ENCODE measurements around the gene TSPO2. TPM values are rescaled to one million over a fixed set of nuclear protein-coding genes. Genes with fewer than 3 reads are reported as not detected.
A peak's percentile ranks its signal among the peaks of the same experiment; 100 is the strongest.

Gene TSPO2
- total RNA-seq (not detected), polyA plus RNA-seq (not detected)
- long read RNA-seq, donor 1: 0 reads
- long read RNA-seq, donor 2: 0 reads
- long read RNA-seq, donor 3: 0 reads

- no peaks in the 10 kb centered on the region for H3K9me3 ChIP-seq
- TF ChIP-seq EP300 (IDR thresholded peaks at IDR 0.05): no peak
- TF ChIP-seq CTCF (IDR thresholded peaks at IDR 0.05): no peak
- TF ChIP-seq POLR2A (IDR thresholded peaks at IDR 0.05): no peak
- no peaks in the 10 kb centered on the region for H3K27me3 ChIP-seq
Measured at GRCh38 chr6:41042226-41043055, at the start of gene TSPO2. Gene TSPO2 (plus strand): TSS chr6:41042467. CDS start chr6:41042986, 519 bp downstream.

GRCh38 chr6:40992746-40993145 lies 49.5 kb upstream of the TSPO2 start:
- intact Hi-C loops (cut with DNase I): no loop called here
- WGBS, 3 donors: 74 to 84% (median 75%) methylated on average over 3 of the region's 3 CpGs
- TF ChIP-seq POLR2A (IDR thresholded peaks at IDR 0.05) (no peak), EP300 (IDR thresholded peaks at IDR 0.05) (no peak), CTCF (IDR thresholded peaks at IDR 0.05) (no peak)
- Histone ChIP-seq H3K27me3 (no peaks in the 10 kb centered on the region), H3K9me3 (no peaks in the 10 kb centered on the region), H3K4me1 (ENCODE audit: insufficient read depth) (peaks cover 13% of the 10 kb centered on the region), H3K4me3 (no peak overlapping the region), H3K27ac (no peak overlapping the region), H3K36me3 (no peaks in the 10 kb centered on the region)
- DNase-seq: no peak

More at GRCh38 chr6:41042226-41043055, at the start of gene TSPO2:
- 90 to 95% (median 93%) methylated on average over 10 of the region's 10 CpGs for WGBS, 3 donors
- no peak within 1 kb of the TSS for H3K4me3 ChIP-seq
- no peaks in the 10 kb centered on the region for H3K36me3 ChIP-seq
- no peaks in the 10 kb centered on the region for H3K4me1 ChIP-seq (ENCODE audit: insufficient read depth)
- no peak within 1 kb of the TSS for H3K27ac ChIP-seq
- intact Hi-C loops (cut with DNase I): no loop called here
- no peak for DNase-seq

- peak overlapping the region in 1 of 2 donors; percentile 79 for H3K27ac ChIP-seq
- TF ChIP-seq POLR2A (IDR thresholded peaks at IDR 0.05): no peak
- no peak for TF ChIP-seq EP300 (IDR thresholded peaks at IDR 0.05)
- TF ChIP-seq CTCF (IDR thresholded peaks at IDR 0.05): no peak
- peak in 4 of 5 donors; percentile 37 to 44 (median 42) for DNase-seq
- H3K36me3 ChIP-seq: no peaks in the 10 kb centered on the region
- intact Hi-C loops (cut with DNase I): no loop called here
- H3K4me3 ChIP-seq: no peak overlapping the region
- no peaks in the 10 kb centered on the region for H3K27me3 ChIP-seq
- H3K9me3 ChIP-seq: no peaks in the 10 kb centered on the region
- peaks cover 22% of the 10 kb centered on the region for H3K4me1 ChIP-seq (ENCODE audit: insufficient read depth)
- WGBS, 3 donors: 10 to 21% (median 17%) methylated on average over 6 of the region's 6 CpGs
Measured at GRCh38 chr6:40996591-40997233, 45.6 kb upstream of the TSPO2 start.

GRCh38 chr6:40997234-40997957 lies 44.9 kb upstream of the TSPO2 start:
- DNase-seq: peak in 2 of 5 donors; percentile 23 to 49
- H3K4me3 ChIP-seq: no peak overlapping the region
- H3K27me3 ChIP-seq: no peaks in the 10 kb centered on the region
- H3K9me3 ChIP-seq: no peaks in the 10 kb centered on the region
- intact Hi-C loops (cut with DNase I): no loop called here
- peaks cover 22% of the 10 kb centered on the region for H3K4me1 ChIP-seq (ENCODE audit: insufficient read depth)
- no peaks in the 10 kb centered on the region for H3K36me3 ChIP-seq
- peak overlapping the region in 1 of 2 donors; percentile 79 for H3K27ac ChIP-seq
- TF ChIP-seq CTCF (IDR thresholded peaks at IDR 0.05): no peak
- TF ChIP-seq EP300 (IDR thresholded peaks at IDR 0.05): no peak
- WGBS, 3 donors: 4 to 15% (median 6%) methylated on average over 4 of the region's 4 CpGs

All from ovary (tissue), 10 donors.